MM.1S (cell line): ENCODE measurements around the gene SPOCD1.

ENCODE experiments used
- DNase-seq: peaks from one replicate; pipeline ENCODE4 v3.0.0-alpha.2; 2015
- H2AFZ ChIP-seq: fragments of 300-600 bp; sonication (generic); 2 replicates; pipeline ENCODE4 v1.6.0; 2016; ENCODE audit warnings: antibody characterized with exemption, low read length
- H3F3A ChIP-seq: fragments of 300-600 bp; sonication (generic); 2 replicates; pipeline ENCODE4 v1.6.1; 2016; ENCODE audit warnings: mild to moderate bottlenecking, antibody characterized with exemption, low read length, moderate library complexity, mixed read lengths; ENCODE audit not compliant: insufficient read depth
- H3K27ac ChIP-seq: fragments of 300-600 bp; sonication (generic); 2 replicates; pipeline ENCODE4 v1.5.1; 2016; ENCODE audit warnings: mild to moderate bottlenecking, low read length
- H3K27me3 ChIP-seq: fragments of 300-600 bp; sonication (generic); replicated peaks from 2 replicates; pipeline ENCODE4 v1.6.0; 2016; ENCODE audit warnings: low read length; ENCODE audit not compliant: insufficient read depth
- H3K36me3 ChIP-seq: fragments of 300-600 bp; sonication (generic); replicated peaks from 2 replicates; pipeline ENCODE4 v1.6.1; 2016; ENCODE audit warnings: mild to moderate bottlenecking, low read length, mixed read lengths; ENCODE audit not compliant: insufficient read depth
- H3K4me1 ChIP-seq: fragments of 300-600 bp; sonication (generic); 2 replicates; pipeline ENCODE4 v1.6.1; 2016; ENCODE audit warnings: low read length, mixed read lengths
- H3K4me2 ChIP-seq: fragments of 300-600 bp; sonication (generic); 2 replicates; pipeline ENCODE4 v1.6.0; 2016; ENCODE audit warnings: low read depth, low read length
- H3K4me3 ChIP-seq: fragments of 300-600 bp; sonication (generic); 2 replicates; pipeline ENCODE4 v1.5.1; 2016; ENCODE audit warnings: low read length, mixed read lengths
- H3K79me2 ChIP-seq: fragments of 300-600 bp; sonication (generic); 2 replicates; pipeline ENCODE4 v1.6.1; 2016; ENCODE audit warnings: mixed run types, low read length, mixed read lengths
- H3K9ac ChIP-seq: fragments of 300-600 bp; sonication (generic); 2 replicates; pipeline ENCODE4 v1.6.1; 2016; ENCODE audit warnings: low read length, mixed read lengths
- H3K9me2 ChIP-seq: fragments of 300-600 bp; sonication (generic); replicated peaks from 2 replicates; pipeline ENCODE4 v1.6.1; 2016; ENCODE audit warnings: mild to moderate bottlenecking, low read length, mixed read lengths; ENCODE audit not compliant: insufficient read depth
- H3K9me3 ChIP-seq: fragments of 300-600 bp; sonication (generic); replicated peaks from 2 replicates; pipeline ENCODE4 v1.6.1; 2016; ENCODE audit warnings: mild to moderate bottlenecking, low read length, mixed read lengths; ENCODE audit not compliant: insufficient read depth
- H4K20me1 ChIP-seq: fragments of 300-600 bp; sonication (generic); 2 replicates; pipeline ENCODE4 v1.6.1; 2016; ENCODE audit warnings: mild to moderate bottlenecking, low read length, moderate library complexity, mixed read lengths; ENCODE audit not compliant: insufficient read depth
- CTCF ChIP-seq: fragments of 300-600 bp; sonication (generic); IDR thresholded peaks from 2 replicates; pipeline ENCODE4 v1.5.1; 2016; ENCODE audit warnings: antibody characterized with exemption, low read length, mixed read lengths
- EZH2 ChIP-seq: fragments of 300-600 bp; sonication (generic); optimal IDR thresholded peaks from 2 replicates; pipeline ENCODE3; 2017; ENCODE audit warnings: low read depth, mild to moderate bottlenecking, antibody characterized with exemption, low read length, mixed read lengths
- EZH2phosphoT487 ChIP-seq: fragments of 300-600 bp; sonication (generic); IDR thresholded peaks from 2 replicates; pipeline ENCODE4 v1.6.1; 2018; ENCODE audit warnings: antibody characterized with exemption, low read length

The SPOCD1 gene

DNA sequence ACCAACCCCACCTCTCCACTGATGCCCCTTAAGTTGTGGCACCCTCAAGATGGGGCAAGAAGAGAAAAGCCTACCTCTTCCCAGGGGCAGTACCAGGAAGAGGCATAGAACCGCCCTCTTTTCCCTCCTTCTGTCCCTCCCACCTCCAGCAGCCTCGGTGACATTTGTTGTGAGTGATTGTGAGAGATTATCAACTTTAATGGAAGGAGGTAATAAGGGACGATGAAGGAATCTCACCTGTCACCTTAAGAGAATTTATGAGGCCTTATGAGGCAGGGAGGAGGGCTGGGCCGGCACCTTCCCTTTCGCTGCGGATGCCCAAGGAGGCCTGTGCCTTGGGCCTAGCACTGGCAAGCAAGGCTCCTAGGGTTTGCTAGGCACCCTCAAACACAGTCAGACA, 50.3 kb downstream of the SPOCD1 start:
- no peaks in the 10 kb centered on the region for H3K36me3 ChIP-seq
- no peak overlapping the region for H3K9ac ChIP-seq
- H3K79me2 ChIP-seq: no peaks in the 10 kb centered on the region
- H3K9me2 ChIP-seq: no peaks in the 10 kb centered on the region
- H3K9me3 ChIP-seq: no peaks in the 10 kb centered on the region
- H3K4me3 ChIP-seq: no peak overlapping the region
- H3K27me3 ChIP-seq: peaks cover 45% of the 10 kb centered on the region
- no peak for DNase-seq
- H2AFZ ChIP-seq: no peak overlapping the region
- no peaks in the 10 kb centered on the region for H4K20me1 ChIP-seq
- TF ChIP-seq EZH2phosphoT487 (no peak), EZH2 (no peak), CTCF (no peak)
- H3F3A ChIP-seq: 0 out of 2 replicates have a peak, but pooled peaks cover 4% of the 10 kb centered on the region
- 0 out of 2 replicates have a peak, but pooled peaks cover 8% of the 10 kb centered on the region for H3K4me1 ChIP-seq
- H3K27ac ChIP-seq: no peak overlapping the region
- H3K4me2 ChIP-seq: no peak overlapping the region

DNA sequence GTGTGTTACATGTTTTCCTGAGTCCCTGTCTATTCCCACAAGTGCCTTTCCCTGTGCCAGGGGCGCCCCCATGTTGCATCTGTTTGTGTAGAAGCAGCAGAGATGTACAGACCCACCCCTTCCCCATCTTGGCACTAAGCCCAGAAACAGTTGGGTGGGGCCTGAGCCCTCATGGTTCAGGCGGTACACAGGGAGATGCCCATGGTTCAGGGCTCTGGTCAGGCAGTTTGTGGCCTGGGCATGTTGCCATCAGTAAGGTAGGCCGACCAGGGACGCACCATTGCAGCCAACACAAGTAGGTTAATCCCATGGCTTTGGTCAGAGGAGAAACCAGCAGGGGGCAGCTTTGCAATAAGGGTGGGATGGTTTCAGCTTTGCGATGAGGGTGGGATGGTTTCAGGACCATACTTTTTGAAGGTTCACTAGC, 50.8 kb downstream of the SPOCD1 start:
- Histone ChIP-seq H3K4me2 (peak overlapping the region; percentile 79; the same call in 1 of the 2 replicates), H3K4me1 (0 out of 2 replicates have a peak, but pooled peaks cover 8% of the 10 kb centered on the region)

DNA sequence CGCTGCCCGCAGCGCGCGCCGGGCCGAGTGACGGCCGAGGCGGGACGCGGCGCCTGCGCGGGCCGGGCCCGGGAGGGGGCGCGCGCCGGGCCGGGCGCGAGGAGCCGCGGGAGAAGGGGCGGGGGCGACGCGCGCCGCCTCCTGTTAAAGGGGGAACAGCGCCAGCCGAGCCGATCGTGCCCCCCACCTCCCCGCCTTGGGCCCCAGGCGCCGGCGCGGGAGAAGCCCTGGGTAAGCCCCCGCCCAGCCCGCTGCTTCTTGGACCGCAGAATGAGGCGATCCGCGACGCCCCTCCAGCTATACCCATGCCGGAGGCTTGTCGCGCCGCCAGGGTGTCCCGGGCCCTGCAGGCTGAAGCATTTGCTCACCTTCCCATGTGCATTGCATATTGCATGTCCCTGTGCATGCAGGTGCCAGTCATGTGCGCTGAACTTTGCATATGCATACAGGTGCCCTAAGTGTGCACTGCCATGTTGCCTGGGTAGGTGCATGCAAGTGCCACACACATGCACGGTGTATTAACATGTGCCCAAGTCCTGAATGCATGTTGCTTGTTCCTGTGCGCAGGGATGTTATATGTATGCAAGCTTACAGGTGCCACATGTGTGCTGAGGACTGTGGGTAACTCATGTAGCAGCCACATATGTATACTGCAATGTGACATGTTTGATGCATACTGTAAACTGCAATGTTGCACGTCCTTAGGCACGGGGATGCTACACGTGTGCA, 51.3 kb downstream of the SPOCD1 start, which contains the start of gene ADGRB2:
ADGRB2 (minus strand) TSS at position 29 of the 729 bp plus-strand sequence. CDS start 7,119 bp downstream, outside the sequence.
- Histone ChIP-seq H3K9ac (peak within 1 kb of the TSS; percentile 33; the same call in 1 of the 2 replicates), H2AFZ (peak within 1 kb of the TSS; percentile 75), H3K4me1 (0 out of 2 replicates have a peak, but pooled peaks cover 8% of the 10 kb centered on the region), H3K9me2 (no peaks in the 10 kb centered on the region), H3K27ac (no peak within 1 kb of the TSS), H3F3A (0 out of 2 replicates have a peak, but pooled peaks cover 4% of the 10 kb centered on the region), H3K9me3 (no peaks in the 10 kb centered on the region), H3K4me2 (peak within 1 kb of the TSS; percentile 97), H4K20me1 (no peaks in the 10 kb centered on the region), H3K36me3 (no peaks in the 10 kb centered on the region), H3K4me3 (peak within 1 kb of the TSS; percentile 66), H3K79me2 (no peaks in the 10 kb centered on the region), H3K27me3 (peaks cover 45% of the 10 kb centered on the region)
- TF ChIP-seq CTCF (no peak), EZH2 (no peak), EZH2phosphoT487 (no peak)
- DNase-seq: peak; percentile 41

More for the DNA sequence above, 50.8 kb downstream of the SPOCD1 start:
- TF ChIP-seq EZH2: no peak
- 0 out of 2 replicates have a peak, but pooled peaks have one; percentile 11 for TF ChIP-seq CTCF
- no peak for TF ChIP-seq EZH2phosphoT487
- Histone ChIP-seq H3K4me3 (no peak overlapping the region), H2AFZ (no peak overlapping the region), H3K9me2 (no peaks in the 10 kb centered on the region), H4K20me1 (no peaks in the 10 kb centered on the region), H3F3A (0 out of 2 replicates have a peak, but pooled peaks cover 4% of the 10 kb centered on the region), H3K27ac (no peak overlapping the region), H3K27me3 (peaks cover 45% of the 10 kb centered on the region), H3K9me3 (no peaks in the 10 kb centered on the region), H3K36me3 (no peaks in the 10 kb centered on the region), H3K79me2 (no peaks in the 10 kb centered on the region), H3K9ac (no peak overlapping the region)
- DNase-seq: peak; percentile 11
